Measurements from ENCODE around the gene CDH5. TPM values are rescaled to one million over a fixed set of nuclear protein-coding genes. Genes with fewer than 3 reads are reported as not detected.

The CDH5 gene
- total RNA-seq, 1 experiment from 2014 or later = 0.28 TPM

DNA sequence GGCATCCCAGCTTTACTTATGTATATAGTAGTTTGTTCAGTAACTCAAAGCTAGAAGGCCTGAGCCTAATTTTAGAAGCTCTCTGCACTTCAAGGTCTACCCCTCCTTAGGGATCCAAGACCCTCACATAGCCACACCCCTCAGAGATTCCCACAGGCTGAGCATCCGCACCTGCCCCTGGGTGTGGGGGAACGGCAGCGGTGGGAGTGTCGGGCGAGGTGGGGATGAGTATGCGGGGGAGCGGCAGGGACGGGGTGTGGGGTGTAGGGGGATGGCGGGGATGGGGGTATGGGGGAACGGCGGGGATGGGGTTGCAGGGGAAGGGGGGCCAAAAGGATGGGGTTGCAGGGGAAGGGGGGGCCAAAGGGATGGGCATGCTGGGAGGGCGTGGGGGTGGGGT is 35.7 kb downstream of the CDH5 start:
- Mint-ChIP-seq H3K27ac (no peak overlapping the region), H3K36me3 (no peaks in the 10 kb centered on the region), H3K4me1 (peaks cover 21% of the 10 kb centered on the region), H3K4me3 (no peak overlapping the region), H3K9me3 (peaks cover 8% of the 10 kb centered on the region), H3K27me3 (ENCODE audit: low read depth) (peaks cover 13% of the 10 kb centered on the region)
- ChIA-PET CTCF (interaction anchor here (1.4 to 1.5 kb wide), 2 partner anchors 60 to 206 kb away, joined by 4 read pairs; no protein-coding TSS in a partner anchor), POLR2A (no interaction called here)
- ATAC-seq (no peak), DNase-seq (ENCODE audit: low spot score) (no peak)
- TF ChIP-seq ETV6 (CRISPR knock-in tag; IDR thresholded peaks at IDR 0.05) (no peak), IRF2 (CRISPR knock-in tag; IDR thresholded peaks at IDR 0.05; ENCODE audit: borderline replicate concordance, low read depth) (no peak), GABPB1 (CRISPR knock-in tag; IDR thresholded peaks at IDR 0.05) (no peak), IRF1 (CRISPR knock-in tag; IDR thresholded peaks at IDR 0.05) (no peak), MLX (CRISPR knock-in tag; IDR thresholded peaks at IDR 0.05) (no peak), NFYB (CRISPR knock-in tag; conservative IDR thresholded peaks at IDR 0.05; ENCODE audit: low read depth) (no peak), ESRRA (CRISPR knock-in tag; IDR thresholded peaks at IDR 0.05; ENCODE audit: borderline replicate concordance) (no peak), ZNF512 (CRISPR knock-in tag; IDR thresholded peaks at IDR 0.05; ENCODE audit: borderline replicate concordance) (no peak), AFF4 (CRISPR knock-in tag; IDR thresholded peaks at IDR 0.05; ENCODE audit: borderline replicate concordance) (no peak), EMX1 (CRISPR knock-in tag; IDR thresholded peaks at IDR 0.05) (no peak), RORB (CRISPR knock-in tag; IDR thresholded peaks at IDR 0.05) (no peak), SP1 (CRISPR knock-in tag; conservative IDR thresholded peaks at IDR 0.05) (no peak), ZNF423 (CRISPR knock-in tag; IDR thresholded peaks at IDR 0.05) (no peak), CTCF (IDR thresholded peaks at IDR 0.05) (no peak), CREM (CRISPR knock-in tag; IDR thresholded peaks at IDR 0.05) (no peak), HMGA2 (CRISPR knock-in tag; IDR thresholded peaks at IDR 0.05) (no peak), SMAD3 (CRISPR knock-in tag; IDR thresholded peaks at IDR 0.05; ENCODE audit: borderline replicate concordance) (no peak), FOXK1 (CRISPR knock-in tag; IDR thresholded peaks at IDR 0.05) (no peak)
- TF ChIP-seq, protein P1, sequence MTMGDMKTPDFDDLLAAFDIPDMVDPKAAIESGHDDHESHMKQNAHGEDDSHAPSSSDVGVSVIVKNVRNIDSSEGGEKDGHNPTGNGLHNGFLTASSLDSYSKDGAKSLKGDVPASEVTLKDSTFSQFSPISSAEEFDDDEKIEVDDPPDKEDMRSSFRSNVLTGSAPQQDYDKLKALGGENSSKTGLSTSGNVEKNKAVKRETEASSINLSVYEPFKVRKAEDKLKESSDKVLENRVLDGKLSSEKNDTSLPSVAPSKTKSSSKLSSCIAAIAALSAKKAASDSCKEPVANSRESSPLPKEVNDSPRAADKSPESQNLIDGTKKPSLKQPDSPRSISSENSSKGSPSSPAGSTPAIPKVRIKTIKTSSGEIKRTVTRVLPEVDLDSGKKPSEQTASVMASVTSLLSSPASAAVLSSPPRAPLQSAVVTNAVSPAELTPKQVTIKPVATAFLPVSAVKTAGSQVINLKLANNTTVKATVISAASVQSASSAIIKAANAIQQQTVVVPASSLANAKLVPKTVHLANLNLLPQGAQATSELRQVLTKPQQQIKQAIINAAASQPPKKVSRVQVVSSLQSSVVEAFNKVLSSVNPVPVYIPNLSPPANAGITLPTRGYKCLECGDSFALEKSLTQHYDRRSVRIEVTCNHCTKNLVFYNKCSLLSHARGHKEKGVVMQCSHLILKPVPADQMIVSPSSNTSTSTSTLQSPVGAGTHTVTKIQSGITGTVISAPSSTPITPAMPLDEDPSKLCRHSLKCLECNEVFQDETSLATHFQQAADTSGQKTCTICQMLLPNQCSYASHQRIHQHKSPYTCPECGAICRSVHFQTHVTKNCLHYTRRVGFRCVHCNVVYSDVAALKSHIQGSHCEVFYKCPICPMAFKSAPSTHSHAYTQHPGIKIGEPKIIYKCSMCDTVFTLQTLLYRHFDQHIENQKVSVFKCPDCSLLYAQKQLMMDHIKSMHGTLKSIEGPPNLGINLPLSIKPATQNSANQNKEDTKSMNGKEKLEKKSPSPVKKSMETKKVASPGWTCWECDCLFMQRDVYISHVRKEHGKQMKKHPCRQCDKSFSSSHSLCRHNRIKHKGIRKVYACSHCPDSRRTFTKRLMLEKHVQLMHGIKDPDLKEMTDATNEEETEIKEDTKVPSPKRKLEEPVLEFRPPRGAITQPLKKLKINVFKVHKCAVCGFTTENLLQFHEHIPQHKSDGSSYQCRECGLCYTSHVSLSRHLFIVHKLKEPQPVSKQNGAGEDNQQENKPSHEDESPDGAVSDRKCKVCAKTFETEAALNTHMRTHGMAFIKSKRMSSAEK (CRISPR knock-in tag; IDR thresholded peaks at IDR 0.05; ENCODE audit: borderline replicate concordance) = no peak

All from WTC11 (cell line).